Stomach smooth muscle (tissue), 2 donors: Measurements from ENCODE around the gene LAMC1.

Experiments
- H3K27ac ChIP-seq: one replicate; pipeline ENCODE4 v1.7.0; 2013; ENCODE audit warnings: mild to moderate bottlenecking, low read length, inconsistent platforms
- H3K27me3 ChIP-seq, 2 donors: one replicate each; pipeline ENCODE4 v1.7.0; 2013; ENCODE audit warnings: low read length in 2 of 2; ENCODE audit not compliant: insufficient read depth in 2 of 2, control insufficient read depth in 1 of 2
- H3K36me3 ChIP-seq, 2 donors: one replicate each; pipeline ENCODE4 v1.7.0; 2013; ENCODE audit warnings: low read length in 2 of 2; ENCODE audit not compliant: control insufficient read depth in 2 of 2, insufficient read depth in 2 of 2
- H3K4me1 ChIP-seq: one replicate; pipeline ENCODE4 v1.7.0; 2013; ENCODE audit warnings: low read length; ENCODE audit not compliant: control insufficient read depth, insufficient read depth
- H3K4me3 ChIP-seq, 2 donors: one replicate each; pipeline ENCODE4 v1.7.0; 2013; ENCODE audit warnings: low read length in 2 of 2
- H3K9ac ChIP-seq, 2 donors: one replicate each; pipeline ENCODE4 v1.7.0; 2013; ENCODE audit warnings: low read length in 2 of 2, mild to moderate bottlenecking in 1 of 2
- H3K9me3 ChIP-seq, 2 donors: one replicate each; pipeline ENCODE4 v1.7.0; 2013; ENCODE audit warnings: low read length in 2 of 2; ENCODE audit not compliant: control insufficient read depth in 2 of 2
- donor health status: healthy.
- donor health status: Pancreatic carcinoma.

Gene LAMC1

DNA sequence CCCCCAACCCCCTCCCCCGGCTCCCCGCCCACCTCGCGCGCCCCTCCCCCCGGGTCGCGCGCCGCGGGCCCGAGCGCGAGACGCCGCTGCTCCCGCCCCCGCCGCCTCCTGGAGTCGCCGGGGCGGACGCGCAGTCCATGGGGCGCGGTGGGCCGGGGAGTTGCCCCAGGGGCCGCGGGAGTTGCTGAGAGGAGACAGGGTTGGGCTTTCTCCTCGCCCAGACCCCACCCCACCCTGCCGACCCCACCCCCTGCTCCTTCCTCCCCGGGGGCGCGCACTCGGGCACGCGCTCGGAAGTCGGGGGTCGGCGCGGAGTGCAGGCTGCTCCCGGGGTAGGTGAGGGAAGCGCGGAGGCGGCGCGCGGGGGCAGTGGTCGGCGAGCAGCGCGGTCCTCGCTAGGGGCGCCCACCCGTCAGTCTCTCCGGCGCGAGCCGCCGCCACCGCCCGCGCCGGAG lies at the start of gene LAMC1:
TSS of gene LAMC1 (plus strand) at position 275 of the 455 bp plus-strand sequence. CDS start 297 bp downstream, outside the sequence.
- Histone ChIP-seq H3K9ac (peak within 1 kb of the TSS; percentile 93 to 94), H3K9me3 (no peaks in the 10 kb centered on the region), H3K4me1 (peaks cover 11% of the 10 kb centered on the region), H3K27ac (peak within 1 kb of the TSS; percentile 98), H3K36me3 (no peaks in the 10 kb centered on the region), H3K4me3 (peak within 1 kb of the TSS; percentile 80 to 93), H3K27me3 (no peaks in the 10 kb centered on the region)

DNA sequence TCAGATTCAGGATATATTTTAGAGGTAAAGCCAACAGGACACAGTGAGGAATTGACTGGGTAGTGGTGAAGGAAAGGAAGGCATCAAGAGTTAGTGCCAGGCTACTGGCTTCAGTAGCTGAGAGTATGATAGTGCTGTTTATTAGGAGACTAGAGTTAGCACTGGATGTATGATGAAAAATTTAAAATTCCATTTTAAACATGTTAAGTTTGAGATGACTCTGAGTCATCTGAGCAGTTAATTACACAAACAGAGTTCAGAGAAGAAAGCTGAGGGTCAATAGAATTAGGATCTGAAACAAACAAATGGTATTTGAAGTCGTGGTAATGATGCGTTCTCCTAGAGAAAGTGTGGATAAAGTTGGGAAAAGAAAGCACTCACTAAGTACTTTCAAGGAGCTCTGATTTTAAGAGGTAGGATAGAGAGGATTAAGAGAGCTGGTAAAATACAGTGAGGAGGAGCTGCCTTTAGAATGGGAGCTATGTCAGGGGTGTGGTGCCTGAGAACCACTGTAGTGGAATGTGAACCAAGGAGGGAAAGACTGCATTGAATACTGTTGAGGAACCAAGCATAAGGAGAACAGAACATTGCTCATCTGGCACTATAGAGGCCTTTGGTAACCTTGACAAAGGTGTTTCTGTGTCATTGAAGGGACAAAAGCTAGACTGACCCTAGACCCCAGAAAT lies 48.6 kb upstream of the LAMC1 start:
- no peaks in the 10 kb centered on the region for H3K27me3 ChIP-seq
- no peaks in the 10 kb centered on the region for H3K9me3 ChIP-seq
- no peak overlapping the region for H3K4me3 ChIP-seq
- no peak overlapping the region for H3K27ac ChIP-seq
- no peak overlapping the region for H3K9ac ChIP-seq
- H3K4me1 ChIP-seq: no peaks in the 10 kb centered on the region
- no peaks in the 10 kb centered on the region for H3K36me3 ChIP-seq

DNA sequence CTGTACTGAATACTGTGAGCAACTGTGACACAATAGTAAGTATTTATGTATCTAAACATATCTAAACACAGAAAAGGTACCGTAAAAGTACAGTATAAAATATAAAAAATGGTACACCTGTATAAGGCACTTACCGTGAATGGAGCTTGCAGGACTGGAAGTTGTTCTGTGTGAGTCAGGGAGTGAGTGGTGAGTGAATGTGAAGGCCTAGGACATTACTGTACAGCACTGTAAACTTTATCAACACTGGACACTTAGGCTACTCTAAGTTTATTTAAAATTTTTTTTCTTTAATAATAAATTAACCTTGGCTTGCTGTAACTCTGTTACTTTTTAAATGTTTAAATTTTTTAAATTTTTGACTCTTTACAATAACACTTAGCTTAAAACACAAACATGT lies 45.7 kb upstream of the LAMC1 start:
- Histone ChIP-seq H3K9ac (no peak overlapping the region), H3K27me3 (no peaks in the 10 kb centered on the region), H3K9me3 (no peaks in the 10 kb centered on the region), H3K27ac (no peak overlapping the region), H3K36me3 (no peaks in the 10 kb centered on the region), H3K4me3 (no peak overlapping the region), H3K4me1 (no peaks in the 10 kb centered on the region)

DNA sequence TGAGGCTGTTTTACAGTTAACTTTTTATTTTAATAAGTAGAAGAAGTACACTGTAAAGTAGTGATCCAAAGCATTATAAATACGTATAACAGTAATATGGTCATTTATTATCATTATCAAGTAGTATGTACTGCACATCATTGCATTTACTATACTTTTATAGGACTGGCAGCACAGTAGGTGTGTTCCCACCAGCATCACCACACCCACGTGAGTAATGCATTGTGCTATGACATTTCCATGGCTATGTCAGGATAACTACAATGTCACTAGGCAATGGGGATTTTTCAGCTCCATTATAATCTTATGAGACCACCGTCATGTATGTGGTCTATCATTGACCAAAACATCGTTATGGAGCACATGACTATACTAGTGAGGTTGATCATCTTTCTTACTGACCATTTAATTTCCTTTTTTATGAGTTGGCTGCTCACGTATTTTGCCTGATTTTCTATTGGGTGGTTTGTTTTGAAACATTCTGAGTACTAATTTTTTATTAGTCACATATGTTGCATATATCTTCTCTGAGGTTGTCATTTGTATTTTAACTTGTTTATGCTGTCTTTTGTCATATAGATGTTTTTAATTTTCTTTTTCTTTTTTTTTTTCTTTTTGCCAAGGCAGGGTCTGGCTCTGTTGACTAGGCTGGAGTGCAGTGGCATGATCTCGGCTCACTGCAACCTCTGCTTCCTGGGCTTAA lies 44.9 kb upstream of the LAMC1 start:
- Histone ChIP-seq H3K27me3 (no peaks in the 10 kb centered on the region), H3K4me1 (no peaks in the 10 kb centered on the region)

DNA sequence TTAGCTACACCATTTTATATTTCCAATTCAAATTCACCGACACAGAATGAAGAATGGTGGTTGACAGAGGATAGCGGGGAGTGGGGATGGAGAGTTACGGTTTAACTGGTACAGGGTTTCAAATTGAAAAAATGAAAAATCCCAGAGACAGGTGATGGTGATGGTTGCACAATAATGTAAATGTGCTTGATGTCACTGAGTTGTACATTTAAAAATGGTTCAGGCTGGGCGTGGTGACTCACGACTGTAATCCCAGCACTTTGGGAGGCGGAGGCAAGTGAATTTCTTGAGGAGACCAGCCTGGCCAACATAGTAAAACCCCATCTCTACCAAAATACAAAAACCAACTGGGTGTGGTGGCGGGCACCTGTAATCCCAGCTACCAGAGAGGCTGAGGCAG lies 39.1 kb upstream of the LAMC1 start:
- Histone ChIP-seq H3K4me3 (no peak overlapping the region), H3K4me1 (no peaks in the 10 kb centered on the region), H3K27ac (no peak overlapping the region), H3K36me3 (no peaks in the 10 kb centered on the region), H3K9me3 (no peaks in the 10 kb centered on the region), H3K9ac (no peak overlapping the region), H3K27me3 (no peaks in the 10 kb centered on the region)

More for the DNA sequence above, 44.9 kb upstream of the LAMC1 start:
- H3K36me3 ChIP-seq: no peaks in the 10 kb centered on the region
- no peak overlapping the region for H3K9ac ChIP-seq
- no peak overlapping the region for H3K27ac ChIP-seq
- no peaks in the 10 kb centered on the region for H3K9me3 ChIP-seq
- H3K4me3 ChIP-seq: no peak overlapping the region

DNA sequence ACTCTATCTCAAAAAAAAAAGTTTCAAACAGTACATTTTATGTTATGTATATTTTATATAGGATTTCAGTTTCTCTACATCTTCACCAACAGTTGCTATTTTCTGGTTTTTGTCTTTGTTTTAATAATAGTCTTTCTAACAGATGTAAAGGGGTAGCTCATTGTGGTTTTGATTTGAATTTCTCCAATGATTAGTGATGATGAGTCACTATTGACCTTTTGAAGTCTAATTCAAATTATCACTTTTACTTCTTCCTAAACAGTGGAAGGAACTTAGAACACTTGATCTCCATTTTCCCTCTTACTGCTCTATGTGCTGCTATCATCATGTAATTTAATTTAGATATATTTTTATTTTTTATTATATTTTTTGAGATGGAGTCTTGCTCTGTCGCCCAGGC lies 38.6 kb upstream of the LAMC1 start:
- Histone ChIP-seq H3K27ac (no peak overlapping the region), H3K9ac (no peak overlapping the region), H3K4me3 (no peak overlapping the region), H3K36me3 (no peaks in the 10 kb centered on the region), H3K9me3 (no peaks in the 10 kb centered on the region), H3K27me3 (no peaks in the 10 kb centered on the region), H3K4me1 (no peaks in the 10 kb centered on the region)

DNA sequence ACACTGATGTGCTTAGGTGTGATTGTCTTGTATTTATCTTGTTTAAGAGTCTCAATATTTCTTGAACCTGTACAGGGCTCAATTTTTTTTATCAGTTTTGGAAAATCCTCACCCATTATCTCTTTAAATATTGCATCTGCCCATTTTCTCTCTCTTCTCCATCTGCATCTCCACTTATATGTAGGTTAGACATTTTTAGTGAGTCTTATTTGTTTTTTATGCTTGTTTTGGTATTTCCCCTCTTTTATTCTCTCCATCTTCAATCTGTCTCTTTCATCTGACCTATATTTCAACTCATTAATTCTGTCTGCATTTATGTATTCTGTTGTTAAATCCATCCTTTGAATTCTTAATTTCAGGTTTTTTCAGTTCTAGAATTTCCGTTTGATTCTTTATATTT lies 37.3 kb upstream of the LAMC1 start:
- H3K36me3 ChIP-seq: no peaks in the 10 kb centered on the region
- H3K9ac ChIP-seq: no peak overlapping the region
- no peaks in the 10 kb centered on the region for H3K9me3 ChIP-seq
- peaks cover 0 to 3% of the 10 kb centered on the region in 2 donors for H3K27me3 ChIP-seq
- H3K27ac ChIP-seq: no peak overlapping the region
- no peaks in the 10 kb centered on the region for H3K4me1 ChIP-seq
- H3K4me3 ChIP-seq: no peak overlapping the region

DNA sequence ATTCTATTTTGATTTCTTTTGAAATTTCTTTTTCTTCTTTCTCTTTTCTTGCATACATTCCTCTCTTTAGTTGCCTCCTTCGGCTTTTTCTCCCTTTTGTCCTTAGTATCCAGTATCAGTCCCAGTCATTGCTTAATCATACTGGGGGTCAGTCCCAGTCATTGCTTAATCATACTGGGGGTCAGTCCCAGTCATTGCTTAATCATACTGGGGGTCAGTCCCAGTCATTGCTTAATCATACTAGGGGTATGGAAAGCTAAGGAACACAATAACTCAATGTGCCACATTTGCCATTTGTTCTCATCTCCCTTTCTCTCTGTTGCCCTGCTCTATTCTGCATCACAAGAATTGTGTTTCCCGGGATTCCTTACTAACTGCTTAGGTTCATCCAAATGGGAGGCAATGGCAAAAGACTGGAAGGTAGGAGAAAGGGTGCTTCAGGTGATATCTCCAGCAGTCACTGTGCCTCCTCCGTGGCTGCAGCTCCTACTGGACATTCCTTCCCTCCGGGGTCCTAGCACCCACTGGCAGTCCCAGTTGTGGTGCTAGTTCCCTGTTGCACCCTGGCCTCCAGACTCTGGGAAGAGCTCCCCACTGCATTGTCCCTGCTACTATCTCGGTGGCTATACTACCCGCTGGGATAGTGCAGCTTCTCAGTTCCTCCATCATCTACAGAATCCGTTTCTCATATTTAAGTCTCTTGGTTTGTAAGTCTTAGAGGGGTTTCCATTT lies 32.6 kb upstream of the LAMC1 start:
- Histone ChIP-seq H3K4me1 (no peaks in the 10 kb centered on the region), H3K27ac (no peak overlapping the region), H3K36me3 (no peaks in the 10 kb centered on the region), H3K27me3 (peaks cover 0 to 3% of the 10 kb centered on the region in 2 donors), H3K9ac (no peak overlapping the region), H3K9me3 (no peaks in the 10 kb centered on the region), H3K4me3 (no peak overlapping the region)

DNA sequence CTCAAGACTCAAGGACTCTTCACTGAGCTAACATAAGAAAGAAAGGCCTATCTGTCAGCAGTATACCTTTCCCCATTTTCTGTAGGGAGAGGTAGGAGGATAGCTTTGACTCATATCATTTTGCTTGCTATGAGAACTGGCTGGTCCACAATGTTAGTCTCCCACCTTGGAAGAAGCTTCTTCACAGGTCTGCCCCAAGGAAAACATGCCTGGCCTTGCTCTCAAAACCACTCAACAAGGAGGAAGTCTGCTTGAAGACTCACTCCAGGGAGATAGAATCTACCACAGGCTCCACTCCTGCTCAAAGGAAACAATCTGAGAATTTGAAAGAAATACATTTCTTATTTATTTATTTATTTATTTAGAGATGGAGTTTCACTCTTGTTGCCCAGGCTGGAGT lies 29.5 kb upstream of the LAMC1 start:
- Histone ChIP-seq H3K4me1 (no peaks in the 10 kb centered on the region), H3K27ac (no peak overlapping the region), H3K9ac (no peak overlapping the region)

DNA sequence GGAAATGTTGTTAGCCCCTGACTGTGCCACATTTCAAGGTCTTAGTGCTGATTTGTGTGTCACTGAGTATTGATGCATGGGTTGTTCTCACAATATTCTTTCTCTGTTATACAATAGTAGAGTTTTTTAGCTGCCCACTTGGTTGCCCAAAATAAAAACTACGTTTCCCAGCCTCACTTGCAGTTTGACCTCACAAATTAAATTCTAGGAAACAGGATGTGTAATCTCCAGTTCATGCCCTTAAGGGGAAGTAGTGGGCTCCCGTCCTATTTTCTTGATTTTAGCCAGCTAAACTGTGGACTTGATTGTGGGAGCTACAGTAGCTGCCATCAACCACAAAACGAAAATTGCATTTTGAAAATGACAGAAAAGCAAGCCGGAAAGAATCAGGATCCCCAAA lies 27.3 kb upstream of the LAMC1 start:
- H3K27me3 ChIP-seq: peaks cover 0 to under 1% of the 10 kb centered on the region in 2 donors
- no peaks in the 10 kb centered on the region for H3K36me3 ChIP-seq
- H3K9me3 ChIP-seq: no peaks in the 10 kb centered on the region
- H3K4me3 ChIP-seq: no peak overlapping the region
- no peak overlapping the region for H3K9ac ChIP-seq
- no peaks in the 10 kb centered on the region for H3K4me1 ChIP-seq
- H3K27ac ChIP-seq: no peak overlapping the region

More for the DNA sequence above, 29.5 kb upstream of the LAMC1 start:
- Histone ChIP-seq H3K27me3 (peaks cover 0 to 3% of the 10 kb centered on the region in 2 donors), H3K9me3 (no peaks in the 10 kb centered on the region), H3K4me3 (no peak overlapping the region), H3K36me3 (no peaks in the 10 kb centered on the region)
